Psoas muscle (tissue), 8 donors: Measurements from ENCODE around the gene SLC1A1. TPM values are rescaled to one million over a fixed set of nuclear protein-coding genes. Genes with fewer than 3 reads are reported as not detected.

Experiments
- ATAC-seq, 4 donors: fragments of 200-7000 bp; cut with Tn5 transposase; one replicate each; pipeline ENCODE4 v1.9.1; 2020; ENCODE audit warnings: moderate library complexity in 3 of 4, mild to moderate bottlenecking in 2 of 4
- DNase-seq, 2 donors: peaks; one replicate each; pipeline ENCODE4 v3.0.0-alpha.2; 2020
- H3K27ac ChIP-seq: fragments of 200-600 bp; one replicate; pipeline ENCODE4 v1.8.0; 2022
- H3K27me3 ChIP-seq, 3 donors: fragments of 200-600 bp in 1 of 3; one replicate each; pipeline versions ENCODE4 v1.6.1 to v1.8.0; 2013 to 2022; ENCODE audit warnings: low read length in 2 of 3, mild to moderate bottlenecking in 2 of 3, moderate library complexity in 1 of 3; ENCODE audit not compliant: insufficient read depth in 3 of 3
- H3K36me3 ChIP-seq, 2 donors: fragments of 200-600 bp in 1 of 2; one replicate each; pipeline versions ENCODE4 v1.6.1 to v1.8.0; 2013 to 2022; ENCODE audit warnings: low read depth in 1 of 2, mild to moderate bottlenecking in 1 of 2, moderate library complexity in 1 of 2; ENCODE audit not compliant: insufficient read depth in 1 of 2
- H3K4me1 ChIP-seq: fragments of 200-600 bp; one replicate; pipeline ENCODE4 v1.8.0; 2022
- H3K4me3 ChIP-seq: fragments of 200-600 bp; one replicate; pipeline ENCODE4 v1.8.0; 2022; ENCODE audit warnings: mild to moderate bottlenecking
- H3K9me3 ChIP-seq: fragments of 200-600 bp; one replicate; pipeline ENCODE4 v1.8.0; 2022
- CTCF ChIP-seq: fragments of 200-600 bp; IDR thresholded peaks from one replicate; pipeline ENCODE4 v1.8.0; 2022; ENCODE audit warnings: antibody characterized with exemption
- WGBS, 3 donors: extraction: QIAGEN DNeasy Blood & Tissue Kit; methylation state at CpG; one replicate each; pipeline versions ENCODE4 v1.1.6 to v1.1.7; 2013; 5-methylcytosine and 5-hydroxymethylcytosine counted together
- intact Hi-C, 2 donors: fragments of 100-400 bp; cut with DNase I; formaldehyde crosslinking; loops; one replicate each; pipeline versions ENCODE4 v1.11.0 to v1.14.2; 2022
- polyA plus RNA-seq, 3 donors: library from polyadenylated mRNA; stranded (reverse); fragments of 200-250 nt; gene quantifications; one replicate each; pipeline ENCODE4 v1.2.3, GENCODE V29; 2013
- total RNA-seq, 4 donors: library from RNA; stranded (reverse); fragmentation: NEBNext Ultra II Directional in 2 of 4; extraction: Animal tissue kit (Norgen Biotek cat#: 25700) in 2 of 4; gene quantifications; one replicate each; pipeline versions ENCODE4 v1.2.1 to v1.2.4, GENCODE V29; 2021 to 2023
- donor health status: healthy with polysubstance abuse.
- donor health status: DM: no; HTN: no; CAD: no; lungs with moderate emphysema.
- donor health status: Bipolar disorder and iron deficiency.
- donor health status: healthy.
- donor health status: DM: yes; HTN: yes; CAD: no.
- donor health status: DM: no; HTN: no; CAD: no.
- donor health status: DM: no; HTN: no; CAD: no.
- donor health status: DM: yes; HTN: yes; CAD: no.

Gene SLC1A1
- total and polyA plus RNA-seq, 7 donors = 0.43 to 1.3 (median 1.0) TPM

- TF ChIP-seq CTCF = no peak
- no peak overlapping the region for H3K4me3 ChIP-seq
- H3K9me3 ChIP-seq = no peaks in the 10 kb centered on the region
- intact Hi-C loops = no loop called here
- no peak overlapping the region for H3K27ac ChIP-seq
- H3K4me1 ChIP-seq = no peaks in the 10 kb centered on the region
- ATAC-seq (no peak), DNase-seq (no peak)
- no peaks in the 10 kb centered on the region for H3K36me3 ChIP-seq
- peaks cover 0 to 18% (median 0%) of the 10 kb centered on the region in 3 donors for H3K27me3 ChIP-seq
- WGBS, 3 donors = 86 to 88% (median 88%) methylated on average over 7 of the region's 7 CpGs
These were observed 4.5 kb downstream of the SLC1A1 start for GRCh38 chr9:4494806-4495205.

- no peak overlapping the region for H3K4me3 ChIP-seq
- H3K4me1 ChIP-seq = no peaks in the 10 kb centered on the region
- H3K27me3 ChIP-seq = peaks cover 0 to 18% (median 0%) of the 10 kb centered on the region in 3 donors
- ATAC-seq (no peak), DNase-seq (no peak)
- H3K9me3 ChIP-seq = no peaks in the 10 kb centered on the region
- no peak overlapping the region for H3K27ac ChIP-seq
- intact Hi-C loops = no loop called here
- 84 to 91% (median 86%) methylated on average over 4 of the region's 4 CpGs for WGBS, 3 donors
- TF ChIP-seq CTCF = no peak
- H3K36me3 ChIP-seq = no peaks in the 10 kb centered on the region
These were observed 5.3 kb downstream of the SLC1A1 start for GRCh38 chr9:4495537-4495936.

- Histone ChIP-seq H3K4me3 (no peak overlapping the region), H3K4me1 (no peaks in the 10 kb centered on the region), H3K36me3 (no peaks in the 10 kb centered on the region), H3K27me3 (peaks cover 0 to 9% (median 0%) of the 10 kb centered on the region in 3 donors), H3K27ac (no peak overlapping the region), H3K9me3 (no peaks in the 10 kb centered on the region)
- DNase-seq (no peak), ATAC-seq (no peak)
- TF ChIP-seq CTCF = no peak
- 91 to 98% (median 93%) methylated on average over 2 of the region's 2 CpGs for WGBS, 3 donors
- intact Hi-C loops = no loop called here
These were observed 6.2 kb downstream of the SLC1A1 start for GRCh38 chr9:4496497-4496896.

GRCh38 chr9:4497395-4497794 is 7.1 kb downstream of the SLC1A1 start:
- no peak for TF ChIP-seq CTCF
- no peak overlapping the region for H3K4me3 ChIP-seq
- H3K27ac ChIP-seq = no peak overlapping the region
- no peaks in the 10 kb centered on the region for H3K4me1 ChIP-seq
- no peaks in the 10 kb centered on the region for H3K36me3 ChIP-seq
- ATAC-seq (no peak), DNase-seq (no peak)
- WGBS, 3 donors = 0 to 10% (median 0%) methylated on average over 1 of the region's 1 CpG
- H3K27me3 ChIP-seq = peaks cover 0 to under 1% (median 0%) of the 10 kb centered on the region in 3 donors
- H3K9me3 ChIP-seq = no peaks in the 10 kb centered on the region
- intact Hi-C loops = no loop called here

- intact Hi-C loops = no loop called here
- ATAC-seq (no peak), DNase-seq (no peak)
- WGBS, 3 donors = 41 to 54% (median 45%) methylated on average over 1 of the region's 1 CpG
- H3K36me3 ChIP-seq = no peaks in the 10 kb centered on the region
- no peak overlapping the region for H3K27ac ChIP-seq
- no peak for TF ChIP-seq CTCF
- H3K4me3 ChIP-seq = no peak overlapping the region
- no peaks in the 10 kb centered on the region for H3K9me3 ChIP-seq
- no peaks in the 10 kb centered on the region for H3K27me3 ChIP-seq
- H3K4me1 ChIP-seq = no peaks in the 10 kb centered on the region
These were observed 7.6 kb downstream of the SLC1A1 start for GRCh38 chr9:4497855-4498254.
